ENCODE results near the gene CLDN10. TPM values are rescaled to one million over a fixed set of nuclear protein-coding genes. Genes with fewer than 3 reads are reported as not detected.
"Not testable (repeated sequence)": the region's sequence is repeated elsewhere in the genome, so short reads cannot be mapped to it uniquely, and the experiment has no call there.

Gene CLDN10
- total RNA-seq, 4 donors from 2014 or later = 1.3 to 27.6 (median 19.5) TPM; not detected in 1

GRCh38 chr13:95508996-95509395 is 43.5 kb upstream of the CLDN10 start:
- no peaks in the 10 kb centered on the region for H3K27me3 ChIP-seq
- no peaks in the 10 kb centered on the region for H3K4me1 ChIP-seq
- no peak overlapping the region for H3K4me3 ChIP-seq
- DNase-seq = no peak
- TF ChIP-seq CTCF (IDR thresholded peaks at IDR 0.05) = no peak
- no peak for TF ChIP-seq POLR2A (IDR thresholded peaks at IDR 0.05)
- H3K27ac ChIP-seq = no peak overlapping the region
- no peaks in the 10 kb centered on the region for H3K36me3 ChIP-seq
- intact Hi-C loops (cut with DNase I; ENCODE audit: low total_unique reads) = no loop called here
- no peaks in the 10 kb centered on the region for H3K9me3 ChIP-seq

GRCh38 chr13:95509521-95510310 is 42.8 kb upstream of the CLDN10 start:
- H3K27ac ChIP-seq = no peak overlapping the region
- intact Hi-C loops (cut with DNase I; ENCODE audit: low total_unique reads) = no loop called here

GRCh38 chr13:95510950-95511349 is 41.6 kb upstream of the CLDN10 start:
- Histone ChIP-seq H3K4me1 (no peaks in the 10 kb centered on the region), H3K27me3 (no peaks in the 10 kb centered on the region), H3K27ac (no peak overlapping the region), H3K4me3 (no peak overlapping the region), H3K36me3 (no peaks in the 10 kb centered on the region), H3K9me3 (no peaks in the 10 kb centered on the region)
- intact Hi-C loops (cut with DNase I; ENCODE audit: low total_unique reads) = no loop called here
- TF ChIP-seq CTCF (IDR thresholded peaks at IDR 0.05) (no peak), POLR2A (IDR thresholded peaks at IDR 0.05) (no peak)
- DNase-seq = no peak

More at GRCh38 chr13:95509521-95510310, 42.8 kb upstream of the CLDN10 start:
- H3K4me3 ChIP-seq = no peak overlapping the region
- no peaks in the 10 kb centered on the region for H3K4me1 ChIP-seq
- H3K9me3 ChIP-seq = no peaks in the 10 kb centered on the region
- no peaks in the 10 kb centered on the region for H3K27me3 ChIP-seq
- TF ChIP-seq CTCF (IDR thresholded peaks at IDR 0.05) (no peak), POLR2A (IDR thresholded peaks at IDR 0.05) (no peak)
- no peak for DNase-seq
- no peaks in the 10 kb centered on the region for H3K36me3 ChIP-seq

- no peak for DNase-seq
- intact Hi-C loops (cut with DNase I; ENCODE audit: low total_unique reads) = no loop called here
- no peaks in the 10 kb centered on the region for H3K9me3 ChIP-seq
- H3K4me1 ChIP-seq = no peaks in the 10 kb centered on the region
- no peak overlapping the region for H3K27ac ChIP-seq
- no peaks in the 10 kb centered on the region for H3K27me3 ChIP-seq
- no peaks in the 10 kb centered on the region for H3K36me3 ChIP-seq
- TF ChIP-seq POLR2A (IDR thresholded peaks at IDR 0.05) = no peak
- no peak for TF ChIP-seq CTCF (IDR thresholded peaks at IDR 0.05)
- H3K4me3 ChIP-seq = no peak overlapping the region
These were observed 40.1 kb upstream of the CLDN10 start for GRCh38 chr13:95512424-95512823.

GRCh38 chr13:95512957-95513356 is 39.6 kb upstream of the CLDN10 start:
- no peaks in the 10 kb centered on the region for H3K36me3 ChIP-seq
- no peaks in the 10 kb centered on the region for H3K4me1 ChIP-seq
- DNase-seq = no peak
- H3K27me3 ChIP-seq = no peaks in the 10 kb centered on the region
- no peak overlapping the region for H3K4me3 ChIP-seq
- no peaks in the 10 kb centered on the region for H3K9me3 ChIP-seq
- no peak for TF ChIP-seq POLR2A (IDR thresholded peaks at IDR 0.05)
- no peak for TF ChIP-seq CTCF (IDR thresholded peaks at IDR 0.05)
- no peak overlapping the region for H3K27ac ChIP-seq
- intact Hi-C loops (cut with DNase I; ENCODE audit: low total_unique reads) = no loop called here

- H3K27me3 ChIP-seq; intact Hi-C loops (cut with DNase I; ENCODE audit: low total_unique reads); H3K4me1 ChIP-seq; DNase-seq; H3K27ac ChIP-seq; H3K36me3 ChIP-seq; H3K9me3 ChIP-seq; H3K4me3 ChIP-seq: not testable (repeated sequence)
These were observed 36.9 kb upstream of the CLDN10 start for GRCh38 chr13:95515606-95516005.
